Lower leg skin (tissue), 3 donors: ENCODE measurements around the gene SENP2.

Source experiments
- CTCF ChIP-seq, 3 donors: fragments of 450-650 bp; IDR thresholded peaks; one replicate each; pipeline ENCODE4 v1.5.1; 2016; ENCODE audit warnings: antibody characterized with exemption in 3 of 3, mild to moderate bottlenecking in 3 of 3, moderate library complexity in 2 of 3
- POLR2A ChIP-seq, 2 donors: fragments of 450-650 bp; IDR thresholded peaks; one replicate each; pipeline ENCODE4 v1.6.1; 2016 to 2017; ENCODE audit warnings: antibody characterized with exemption in 2 of 2, mild to moderate bottlenecking in 1 of 2, moderate library complexity in 1 of 2

- TF ChIP-seq POLR2A (IDR thresholded peaks at IDR 0.05) (no peak), CTCF (IDR thresholded peaks at IDR 0.05) (no peak)
Observed at GRCh38 chr3:185640308-185640707, 54.2 kb downstream of the SENP2 start.
